ENCODE results near the gene SLC6A9.

- TF ChIP-seq MAX (IDR thresholded peaks at IDR 0.05) (no peak), ZBTB7A (IDR thresholded peaks at IDR 0.05; ENCODE audit: low read depth) (no peak), REST (IDR thresholded peaks at IDR 0.05; ENCODE audit: low read depth) (no peak), CEBPB (IDR thresholded peaks at IDR 0.05) (no peak)
These were observed 55.9 kb downstream of the SLC6A9 start for GRCh38 chr1:43975249-43975961.
